K562 (cell line): ENCODE data around the gene PITPNM1. TPM values are rescaled to one million over a fixed set of nuclear protein-coding genes. Genes with fewer than 3 reads are reported as not detected.

Experiments used
- ATAC-seq: fragments of 200-7000 bp; cut with Tn5 transposase; 3 replicates; pipeline ENCODE4 v1.9.1; 2020; ENCODE audit warnings: moderate library complexity
- BruUV-seq: library from RNA; stranded (reverse); fragments of 400-500 nt; replicated peaks from 2 replicates; lab custom pipeline; 2021; lab: Mats Ljungman, UMichigan
- CTCF ChIA-PET: fragments of 300-600 bp; formaldehyde crosslinking; extraction: SDS; loops from one replicate; lab custom pipeline; 2021; ENCODE audit warnings: low intra/inter-chr PET ratio; lab: Yijun Ruan, JAX
- POLR2A ChIA-PET: fragments of 300-600, 350-650 bp; sonication (Branson Sonifier 250); formaldehyde crosslinking; extraction: SDS; loops from one replicate; lab custom pipeline; 2021; ENCODE audit warnings: antibody characterized with exemption, inconsistent platforms; lab: Yijun Ruan, JAX
- DNase-seq, 4 experiments: peaks; one replicate each; pipeline versions ENCODE4 v3.0.0 to v3.0.0-alpha.2; 2011 to 2018; ENCODE audit warnings: low spot score in 3 of 4, mixed read lengths in 3 of 4; ENCODE audit errors: extremely low read depth in 1 of 4
- FAIRE-seq: peaks from 2 replicates; lab custom pipeline; 2011; peaks lifted over from hg19 to GRCh38; lab: Jason Lieb, UNC
- H2AFZ ChIP-seq: 2 replicates; pipeline ENCODE4 v1.6.0; 2011; ENCODE audit warnings: low read depth, low read length, control low read depth, inconsistent platforms
- H3K27ac ChIP-seq: fragments of 200-600 bp; 3 replicates; pipeline ENCODE4 v1.8.0; 2011; ENCODE audit warnings: low read depth, mild to moderate bottlenecking, control low read depth, inconsistent platforms, low read length, moderate library complexity, mixed read lengths; ENCODE audit errors: extremely low read depth
- H3K27me3 ChIP-seq, 2 experiments: fragments of 300-600 bp in 1 of 2; 2 replicates in 1 of 2; 3 replicates in 1 of 2; pipeline versions ENCODE4 v1.6.0 to v1.8.0; 2011; ENCODE audit warnings: inconsistent platforms in 2 of 2, low read length in 2 of 2, mild to moderate bottlenecking in 1 of 2, mixed read lengths in 1 of 2, moderate library complexity in 1 of 2; ENCODE audit not compliant: control insufficient read depth in 2 of 2, insufficient read depth in 2 of 2
- H3K36me3 ChIP-seq: fragments of 300-600 bp; 3 replicates; pipeline ENCODE4 v1.8.0; 2011; ENCODE audit warnings: mild to moderate bottlenecking, low read length, inconsistent platforms; ENCODE audit not compliant: control insufficient read depth, insufficient read depth
- H3K4me1 ChIP-seq, 2 experiments: fragments of 200-600 bp in 1 of 2; replicated peaks in 1 of 2; 2 replicates in 1 of 2; 3 replicates in 1 of 2; pipeline versions ENCODE4 v1.5.1 to v1.8.0; 2011; ENCODE audit warnings: inconsistent platforms in 2 of 2, low read length in 2 of 2, mild to moderate bottlenecking in 1 of 2, mixed read lengths in 1 of 2, moderate library complexity in 1 of 2; ENCODE audit not compliant: control insufficient read depth in 2 of 2, insufficient read depth in 2 of 2
- H3K4me2 ChIP-seq: 2 replicates; pipeline ENCODE4 v1.6.1; 2011; ENCODE audit warnings: low read length, control low read depth, inconsistent platforms, mixed read lengths; ENCODE audit not compliant: insufficient read depth
- H3K4me3 ChIP-seq: fragments of 200-600 bp; sonication (generic), shearing (Covaris generic); 2 replicates; pipeline ENCODE4 v1.5.1; 2016; ENCODE audit warnings: control low read depth, inconsistent platforms
- H3K79me2 ChIP-seq: fragments of 200-600 bp; 3 replicates; pipeline ENCODE4 v1.8.0; 2011; ENCODE audit warnings: low read length, inconsistent platforms; ENCODE audit not compliant: control insufficient read depth, insufficient read depth
- H3K9ac ChIP-seq, 2 experiments: 2 replicates each; pipeline versions ENCODE4 v1.6.0 to v1.6.1; 2011; ENCODE audit warnings: low read depth in 2 of 2, low read length in 2 of 2, control low read depth in 1 of 2, inconsistent platforms in 1 of 2, mild to moderate bottlenecking in 1 of 2, mixed read lengths in 1 of 2; ENCODE audit not compliant: insufficient read depth in 1 of 2
- H3K9me1 ChIP-seq: one replicate; pipeline ENCODE4 v1.6.0; 2011; ENCODE audit warnings: inconsistent platforms, mild to moderate bottlenecking, low read length, moderate library complexity; ENCODE audit not compliant: control insufficient read depth, insufficient read depth
- H3K9me3 ChIP-seq: replicated peaks from 2 replicates; pipeline ENCODE4 v1.5.1; 2011; ENCODE audit warnings: low read depth, low read length, inconsistent platforms; ENCODE audit not compliant: control insufficient read depth, insufficient read depth
- H4K20me1 ChIP-seq: replicated peaks from 2 replicates; pipeline ENCODE4 v1.6.1; 2011; ENCODE audit warnings: low read length, inconsistent platforms, mixed read lengths; ENCODE audit not compliant: control insufficient read depth, insufficient read depth
- KDM5B ChIP-seq: fragments of 200-600 bp; sonication (generic); IDR thresholded peaks from 2 replicates; pipeline ENCODE4 v1.6.1; 2012; ENCODE audit warnings: low read depth, mild to moderate bottlenecking, moderate library complexity, low read length, control low read depth, inconsistent platforms; ENCODE audit not compliant: insufficient replicate concordance
- MAFF ChIP-seq: IDR thresholded peaks from 2 replicates; pipeline ENCODE4 v1.6.1; 2012; ENCODE audit warnings: low read length, improper control_type of control experiment
- RAD51 ChIP-seq: fragments of 450-650 bp; IDR thresholded peaks from 2 replicates; pipeline ENCODE4 v1.7.1; 2016; ENCODE audit warnings: low read depth, mild to moderate bottlenecking, borderline replicate concordance
- RBFOX2 ChIP-seq: fragments of 200-400 bp; formaldehyde crosslinking; IDR thresholded peaks from 2 replicates; pipeline ENCODE4 v1.6.1; 2017; ENCODE audit warnings: low read depth, mild to moderate bottlenecking, low read length, moderate library complexity
- RNF2 ChIP-seq: sonication (generic); IDR thresholded peaks from 2 replicates; pipeline ENCODE4 v1.6.1; 2016
- ZKSCAN1 ChIP-seq: fragments of 150-350 bp; IDR thresholded peaks from 2 replicates; pipeline ENCODE4 v1.6.1; 2016; ENCODE audit warnings: low read depth, low read length
- ZNF41 ChIP-seq: fragments of 250-450 bp; sonication (Bioruptor Pico); conservative IDR thresholded peaks from 2 replicates; pipeline ENCODE4 v1.4.0; 2020; ENCODE audit warnings: mild to moderate bottlenecking
- ZNF444 ChIP-seq: fragments of 250-450 bp; sonication (Bioruptor Pico); IDR thresholded peaks from 2 replicates; pipeline ENCODE4 v1.4.0; 2020; ENCODE audit warnings: mild to moderate bottlenecking, moderate library complexity
- ZNF584 ChIP-seq: fragments of 200-800 bp; sonication (Bioruptor generic); IDR thresholded peaks from 2 replicates; pipeline ENCODE4 v1.6.1; 2016; ENCODE audit warnings: low read depth, mild to moderate bottlenecking, missing genetic modification characterization, missing compliant biosample characterization
- whole genome bisulfite sequencing: fragments of 100-300 bp; shearing (Covaris generic); methylation state at CpG from one replicate; pipeline ENCODE4 v1.1.6; 2016; ENCODE audit warnings: low coverage, mixed read lengths; ENCODE audit not compliant: insufficient coverage; ENCODE audit errors: missing lambda C conversion rate; 5-methylcytosine and 5-hydroxymethylcytosine counted together
- in situ Hi-C: fragments of 300-500 bp; cut with MboI; formaldehyde crosslinking; loops from 4 replicates; pipeline ENCODE4 v1.15.0; 2018; ENCODE audit warnings: inconsistent platforms, mixed read lengths
- intact Hi-C: fragments of 100-400 bp; cut with micrococcal nuclease; formaldehyde crosslinking; loops from 2 replicates; pipeline ENCODE4 v1.14.2; 2022
- polyA plus RNA-seq, 8 experiments: library from polyadenylated mRNA; depleted of rRNA in 4 of 8; stranded (reverse) in 5 of 8; unstranded in 3 of 8; fragments of >200 nt; fragmentation: Nextera tagmentation in 2 of 8; fragmentation: Illumina TruSeq in 1 of 8; extraction: Ambion mirVana in 2 of 8; extraction: Trizol in 1 of 8; gene quantifications; 2 replicates each; pipeline versions ENCODE4 v1.2.1 to v1.2.3, GENCODE V29; 2011 to 2014; ENCODE audit warnings: inconsistent platforms in 1 of 8, missing spikeins in 1 of 8
- total RNA-seq, 7 experiments: library from RNA; depleted of rRNA in 6 of 7; stranded (reverse); fragments of >200 nt in 6 of 7; fragmentation: Illumina TruSeq in 2 of 7; extraction: Trizol in 2 of 7; gene quantifications; 2 replicates each; pipeline versions ENCODE4 v1.2.1 to v1.2.3, GENCODE V29; 2011 to 2021; ENCODE audit warnings: low replicate concordance in 1 of 7

The PITPNM1 gene
- total and polyA plus RNA-seq, 9 of the 15 experiments (the other 6 are each of a cell fraction or from before 2014, with no cell fraction given) = 0.11 to 53.7 (median 16.0) TPM

- no peak for FAIRE-seq
Measured at GRCh38 chr11:67489203-67489884, 15.8 kb downstream of the PITPNM1 start.

DNA sequence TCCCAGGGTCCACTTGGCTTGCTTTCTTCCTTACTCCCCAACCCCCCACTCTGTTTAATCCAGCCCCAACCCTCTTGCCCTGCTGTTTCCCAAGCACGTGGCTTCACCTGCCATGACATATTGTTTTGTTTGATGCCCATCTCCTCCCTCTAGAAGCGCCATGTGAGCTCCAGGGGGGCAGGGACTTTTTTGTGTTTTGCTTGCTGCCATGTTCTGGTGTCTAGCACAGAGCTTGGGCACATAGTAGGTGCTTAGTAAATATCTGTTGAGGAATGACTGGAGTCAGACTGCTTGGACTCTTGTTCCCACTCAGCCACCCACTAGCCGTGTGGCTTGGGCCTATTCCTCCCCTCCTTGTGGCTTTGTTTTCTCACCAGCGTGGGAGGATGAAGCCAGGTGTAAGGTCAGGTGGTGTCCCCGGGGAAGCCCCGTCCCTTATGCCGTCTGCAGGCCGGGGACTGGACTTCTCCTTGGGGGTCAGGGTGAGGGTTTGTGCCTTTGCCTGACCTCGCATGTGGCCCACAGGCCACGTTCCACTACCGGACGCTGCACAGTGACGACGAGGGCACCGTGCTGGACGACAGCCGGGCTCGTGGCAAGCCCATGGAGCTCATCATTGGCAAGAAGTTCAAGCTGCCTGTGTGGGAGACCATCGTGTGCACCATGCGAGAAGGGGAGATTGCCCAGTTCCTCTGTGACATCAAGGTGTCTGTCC lies 18.5 kb downstream of the PITPNM1 start:
- FAIRE-seq = no peak
- ChIA-PET CTCF (no interaction called here), POLR2A (interaction anchor here (0.6 kb wide), 1 partner anchor 174 kb away, joined by 3 read pairs; no protein-coding TSS in a partner anchor)
- no peak for DNase-seq
- in situ Hi-C loops (no loop called here), intact Hi-C loops (no loop called here)
- H3K9me3 ChIP-seq = no peaks in the 10 kb centered on the region
- H2AFZ ChIP-seq = no peak overlapping the region
- H3K4me2 ChIP-seq = no peak overlapping the region
- H3K4me3 ChIP-seq = no peak overlapping the region
- H3K9me1 ChIP-seq = no peaks in the 10 kb centered on the region
- H3K9ac ChIP-seq = peak overlapping the region in 1 of 2 experiments; percentile 80; a peak in 3 of 4 replicates
- ATAC-seq = no peak
- WGBS = 87% methylated on average over 20 of the region's 20 CpGs
- BruUV-seq = no TSS peak
- H3K79me2 ChIP-seq = peaks cover 34% of the 10 kb centered on the region
- peak overlapping the region; percentile 42; the same call in 2 of the 3 replicates for H3K27ac ChIP-seq
- no peaks in the 10 kb centered on the region for H3K27me3 ChIP-seq
- TF ChIP-seq MAFF = no peak
- TF ChIP-seq RAD51 = no peak
- peak; percentile 37; the same call in 1 of the 2 replicates for TF ChIP-seq RBFOX2
- TF ChIP-seq KDM5B = no peak
- no peak for TF ChIP-seq ZNF584 (CRISPR knock-in tag)
- no peak for TF ChIP-seq ZNF41 (CRISPR knock-in tag)
- TF ChIP-seq ZKSCAN1 = peak; percentile 92
- TF ChIP-seq ZNF444 = no peak
- TF ChIP-seq, all 486 proteins: peak for 2
- Histone ChIP-seq H3K4me1 (peaks cover 28 to 79% of the 10 kb centered on the region in 2 experiments), H3K36me3 (peaks cover 43% of the 10 kb centered on the region; the same call in 1 of the 3 replicates), H4K20me1 (no peaks in the 10 kb centered on the region)

More at GRCh38 chr11:67489203-67489884, 15.8 kb downstream of the PITPNM1 start:
- BruUV-seq = no TSS peak
- H3K9ac ChIP-seq = peak overlapping the region in 1 of 2 experiments; percentile 58; a peak in 1 of 4 replicates
- in situ Hi-C loops = no loop called here
- peaks cover 21% of the 10 kb centered on the region; the same call in 1 of the 3 replicates for H3K79me2 ChIP-seq
- no peaks in the 10 kb centered on the region for H3K9me3 ChIP-seq
- TF ChIP-seq RNF2 (no peak), RBFOX2 (peak; percentile 45; the same call in 1 of the 2 replicates)
- TF ChIP-seq, all 486 proteins: peak for 1
- Histone ChIP-seq H2AFZ (no peak overlapping the region), H3K4me1 (peaks cover 17 to 80% of the 10 kb centered on the region in 2 experiments), H3K4me3 (no peak overlapping the region), H4K20me1 (no peaks in the 10 kb centered on the region), H3K9me1 (no peaks in the 10 kb centered on the region), H3K27ac (no peak overlapping the region), H3K36me3 (peaks cover 69% of the 10 kb centered on the region; the same call in 2 of the 3 replicates), H3K27me3 (no peaks in the 10 kb centered on the region), H3K4me2 (no peak overlapping the region)
- intact Hi-C loops = no loop called here
- ChIA-PET POLR2A (interaction anchor here (1.6 kb wide), 1 partner anchor 10 kb away, joined by 9 read pairs; no protein-coding TSS in a partner anchor), CTCF (no interaction called here)
- DNase-seq (no peak), ATAC-seq (no peak)
- WGBS = 91% methylated on average over 24 of the region's 25 CpGs
